Ishikawa (cell line): ENCODE results near the gene ZNF423.

ENCODE experiments used
- CEBPB ChIP-seq: IDR thresholded peaks from 2 replicates; pipeline ENCODE4 v1.6.1; 2012
- CREB1 ChIP-seq: IDR thresholded peaks from 2 replicates; pipeline ENCODE4 v1.6.1; 2012; ENCODE audit warnings: low read depth
- EP300 ChIP-seq: IDR thresholded peaks from 2 replicates; pipeline ENCODE4 v1.6.1; 2012; ENCODE audit warnings: borderline replicate concordance
- FOXM1 ChIP-seq: IDR thresholded peaks from 2 replicates; pipeline ENCODE4 v1.6.1; 2012; ENCODE audit warnings: low read depth, borderline replicate concordance
- MAX ChIP-seq: IDR thresholded peaks from 2 replicates; pipeline ENCODE4 v1.6.1; 2012
- NFIC ChIP-seq: IDR thresholded peaks from 2 replicates; pipeline ENCODE4 v1.6.1; 2012
- RAD21 ChIP-seq: IDR thresholded peaks from 2 replicates; pipeline ENCODE4 v1.6.1; 2012; ENCODE audit warnings: low read depth
- REST ChIP-seq: IDR thresholded peaks from 2 replicates; pipeline ENCODE4 v1.6.1; 2012; ENCODE audit warnings: low read depth, mild to moderate bottlenecking
- TAF1 ChIP-seq: IDR thresholded peaks from 2 replicates; pipeline ENCODE4 v1.6.1; 2012; ENCODE audit warnings: low read depth, mild to moderate bottlenecking
- TCF12 ChIP-seq: IDR thresholded peaks from 2 replicates; pipeline ENCODE4 v1.6.1; 2012; ENCODE audit warnings: low read depth
- TEAD4 ChIP-seq: IDR thresholded peaks from 2 replicates; pipeline ENCODE4 v1.6.1; 2012
- YY1 ChIP-seq: IDR thresholded peaks from 2 replicates; pipeline ENCODE4 v1.6.1; 2012; ENCODE audit warnings: low read depth
- ZBTB7A ChIP-seq: IDR thresholded peaks from 2 replicates; pipeline ENCODE4 v1.6.1; 2012; ENCODE audit warnings: low read depth

- TF ChIP-seq TAF1 (no peak), EP300 (no peak), REST (no peak), FOXM1 (no peak), MAX (no peak), YY1 (no peak), RAD21 (no peak), CREB1 (no peak), TCF12 (no peak), TEAD4 (no peak), ZBTB7A (no peak), NFIC (no peak), CEBPB (no peak)
These were observed 80.9 kb downstream of the ZNF423 start for GRCh38 chr16:49775018-49775417.
